Fibroblast of skin of right quadriceps (primary cell): Measurements from ENCODE around the gene BIVM.
A peak's percentile ranks its signal among the peaks of the same experiment; 100 is the strongest.
"Not testable (repeated sequence)": the region's sequence is repeated elsewhere in the genome, so short reads cannot be mapped to it uniquely, and the experiment has no call there.

Experiments used
- DNase-seq: peaks from one replicate; pipeline ENCODE4 v3.0.0-alpha.2; 2013

Gene BIVM

GRCh38 chr13:102798581-102799425, at the start of gene BIVM, which contains the start of gene POGLUT2:
TSS of gene BIVM (plus strand) at chr13:102799119. CDS start at chr13:102807268, 8,149 bp downstream.
TSS of gene POGLUT2 (minus strand) at chr13:102798976. CDS start at chr13:102798670, 306 bp downstream.
- peak; percentile 90 for DNase-seq

- DNase-seq, result no peak
These were observed 47.0 kb upstream of the BIVM start for GRCh38 chr13:102751886-102752285.

- DNase-seq, result no peak
These were observed 41.9 kb upstream of the BIVM start for GRCh38 chr13:102757006-102757405.

GRCh38 chr13:102758842-102759241, 40.1 kb upstream of the BIVM start:
- no peak for DNase-seq

- DNase-seq, result no peak
These were observed 37.8 kb upstream of the BIVM start for GRCh38 chr13:102761071-102761470.

GRCh38 chr13:102763741-102764140, 35.2 kb upstream of the BIVM start:
- no peak for DNase-seq

GRCh38 chr13:102768909-102769308, 30.0 kb upstream of the BIVM start:
- no peak for DNase-seq

- peak; percentile 3 for DNase-seq
These were observed 29.2 kb upstream of the BIVM start for GRCh38 chr13:102769679-102770078.

GRCh38 chr13:102770435-102770834, 28.5 kb upstream of the BIVM start:
- no peak for DNase-seq

GRCh38 chr13:102771298-102772041, 27.4 kb upstream of the BIVM start:
- DNase-seq, result no peak

GRCh38 chr13:102772042-102772425, 26.9 kb upstream of the BIVM start:
- no peak for DNase-seq

- peak; percentile 88 for DNase-seq
These were observed 25.3 kb upstream of the BIVM start, which contains the start of gene TEX30 for GRCh38 chr13:102773441-102774213. TSS of gene TEX30 (minus strand) at chr13:102773786. CDS start at chr13:102770026, 3,760 bp downstream.

GRCh38 chr13:102774214-102774568, 24.7 kb upstream of the BIVM start:
- DNase-seq, result no peak

GRCh38 chr13:102774591-102775520, 24.1 kb upstream of the BIVM start:
- DNase-seq, result no peak

- no peak for DNase-seq
These were observed 22.6 kb upstream of the BIVM start for GRCh38 chr13:102776271-102776670.

- DNase-seq, result no peak
These were observed 21.2 kb upstream of the BIVM start for GRCh38 chr13:102777736-102778135.

GRCh38 chr13:102779436-102780159, 19.3 kb upstream of the BIVM start:
- DNase-seq, result no peak

GRCh38 chr13:102780656-102781055, 18.3 kb upstream of the BIVM start:
- not testable (repeated sequence) for DNase-seq

- DNase-seq, result no peak
These were observed 17.3 kb upstream of the BIVM start for GRCh38 chr13:102781591-102781990.

- DNase-seq, result no peak
These were observed 14.4 kb upstream of the BIVM start for GRCh38 chr13:102784483-102784882.

GRCh38 chr13:102788683-102789082, 10.2 kb upstream of the BIVM start:
- DNase-seq, result no peak
